MCF 10A (cell line): ENCODE data around the gene MEIS2. TPM values are rescaled to one million over a fixed set of nuclear protein-coding genes. Genes with fewer than 3 reads are reported as not detected.

Experiments
- BruUV-seq: library from RNA; stranded (reverse); fragments of 400-500 nt; replicated peaks from 2 replicates; lab custom pipeline; 2021; lab: Mats Ljungman, UMichigan
- CTCF ChIA-PET: fragments of 300-600 bp; sonication (Branson Sonifier 250); formaldehyde crosslinking; extraction: SDS; loops from one replicate; lab custom pipeline; 2021; ENCODE audit warnings: antibody characterized with exemption, inconsistent platforms; lab: Yijun Ruan, JAX
- POLR2A ChIA-PET: fragments of 300-600, 350-650 bp; sonication (Branson Sonifier 250); formaldehyde crosslinking; extraction: SDS; loops from one replicate; lab custom pipeline; 2020; ENCODE audit warnings: antibody characterized with exemption, inconsistent platforms; lab: Yijun Ruan, JAX
- DNase-seq: peaks from one replicate; pipeline ENCODE4 v3.0.0-alpha.2; 2018; ENCODE audit not compliant: unreplicated experiment
- H3K27ac Mint-ChIP-seq: one replicate; pipeline ENCODE4 v1.8.0; 2022; ENCODE audit warnings: mild to moderate bottlenecking, low read depth, mixed read lengths; ENCODE audit not compliant: unreplicated experiment
- H3K27me3 Mint-ChIP-seq: one replicate; pipeline ENCODE4 v1.8.0; 2022; ENCODE audit warnings: mixed read lengths; ENCODE audit not compliant: insufficient read depth, unreplicated experiment
- H3K36me3 Mint-ChIP-seq: one replicate; pipeline ENCODE4 v1.8.0; 2022; ENCODE audit warnings: mild to moderate bottlenecking, moderate library complexity, mixed read lengths; ENCODE audit not compliant: insufficient read depth, unreplicated experiment
- H3K4me1 Mint-ChIP-seq: one replicate; pipeline ENCODE4 v1.8.0; 2022; ENCODE audit warnings: mixed read lengths; ENCODE audit not compliant: insufficient read depth, unreplicated experiment
- H3K4me3 Mint-ChIP-seq: one replicate; pipeline ENCODE4 v1.8.0; 2022; ENCODE audit warnings: mild to moderate bottlenecking, moderate library complexity, mixed read lengths; ENCODE audit not compliant: unreplicated experiment
- H3K9me3 Mint-ChIP-seq: one replicate; pipeline ENCODE4 v1.8.0; 2022; ENCODE audit warnings: mixed read lengths; ENCODE audit not compliant: unreplicated experiment
- CTCF ChIP-seq: fragments of 200-600 bp; IDR thresholded peaks from one replicate; pipeline ENCODE4 v1.8.0; 2022; ENCODE audit warnings: antibody characterized with exemption, mild to moderate bottlenecking; ENCODE audit not compliant: unreplicated experiment
- intact Hi-C: fragments of 100-400 bp; cut with micrococcal nuclease; formaldehyde crosslinking; loops from 2 replicates; pipeline ENCODE4 v1.14.1; 2022
- total RNA-seq: library from RNA; stranded (reverse); gene quantifications from 2 replicates; pipeline ENCODE4 v1.2.3, GENCODE V29; 2022

MEIS2 gene
- total RNA-seq, 1 experiment from 2014 or later, result 6.9 TPM

- no peaks in the 10 kb centered on the region for H3K27me3 Mint-ChIP-seq
- intact Hi-C loops, result no loop called here
- H3K36me3 Mint-ChIP-seq, result no peaks in the 10 kb centered on the region
- no TSS peak for BruUV-seq
- POLR2A ChIA-PET, result interaction anchor here (0.6 kb wide), 2 partner anchors 48 to 119 kb away, joined by 3 to 6 read pairs; no protein-coding TSS in a partner anchor
- H3K4me1 Mint-ChIP-seq, result no peaks in the 10 kb centered on the region
- H3K9me3 Mint-ChIP-seq, result no peaks in the 10 kb centered on the region
- DNase-seq, result no peak
- no peak overlapping the region for H3K27ac Mint-ChIP-seq
- H3K4me3 Mint-ChIP-seq, result no peak overlapping the region
- TF ChIP-seq CTCF, result no peak
- CTCF ChIA-PET, result no interaction called here
Observed at GRCh38 chr15:36958606-36959005, 141.7 kb downstream of the MEIS2 start.

GRCh38 chr15:36954486-36954885 lies 145.9 kb downstream of the MEIS2 start:
- CTCF ChIA-PET, result no interaction called here
- no peak for DNase-seq

GRCh38 chr15:36953346-36953745 lies 147.0 kb downstream of the MEIS2 start:
- H3K36me3 Mint-ChIP-seq, result no peaks in the 10 kb centered on the region
- no peak overlapping the region for H3K27ac Mint-ChIP-seq
- TF ChIP-seq CTCF, result no peak
- BruUV-seq, result no TSS peak
- H3K4me1 Mint-ChIP-seq, result no peaks in the 10 kb centered on the region
- intact Hi-C loops, result no loop called here
- no peaks in the 10 kb centered on the region for H3K27me3 Mint-ChIP-seq
- POLR2A ChIA-PET, result no interaction called here
- CTCF ChIA-PET, result interaction anchor here (0.7 kb wide), 1 partner anchor 141 kb away, joined by 4 read pairs; no protein-coding TSS in a partner anchor
- DNase-seq, result no peak
- H3K4me3 Mint-ChIP-seq, result no peak overlapping the region
- H3K9me3 Mint-ChIP-seq, result no peaks in the 10 kb centered on the region

More at GRCh38 chr15:36954486-36954885, 145.9 kb downstream of the MEIS2 start:
- Mint-ChIP-seq H3K4me1 (no peaks in the 10 kb centered on the region), H3K27ac (no peak overlapping the region), H3K9me3 (no peaks in the 10 kb centered on the region), H3K27me3 (no peaks in the 10 kb centered on the region), H3K36me3 (no peaks in the 10 kb centered on the region), H3K4me3 (no peak overlapping the region)
- intact Hi-C loops, result no loop called here
- POLR2A ChIA-PET, result no interaction called here
- TF ChIP-seq CTCF, result no peak
- no TSS peak for BruUV-seq

- Mint-ChIP-seq H3K27me3 (no peaks in the 10 kb centered on the region), H3K36me3 (no peaks in the 10 kb centered on the region), H3K9me3 (no peaks in the 10 kb centered on the region), H3K4me1 (no peaks in the 10 kb centered on the region), H3K4me3 (no peak overlapping the region), H3K27ac (no peak overlapping the region)
- ChIA-PET POLR2A (interaction anchor here (0.5 kb wide), 1 partner anchor 920 kb away, joined by 4 read pairs; no protein-coding TSS in a partner anchor), CTCF (no interaction called here)
- no peak for DNase-seq
- no peak for TF ChIP-seq CTCF
- intact Hi-C loops, result no loop called here
- BruUV-seq, result no TSS peak
Observed at GRCh38 chr15:36951731-36952247, 148.6 kb downstream of the MEIS2 start.
